Skeletal muscle satellite cell (primary cell): ENCODE measurements around the gene TTC7B.

Experiments used
- H3K27me3 ChIP-seq: 2 replicates; pipeline ENCODE4 v1.7.0; 2013; ENCODE audit warnings: low read length; ENCODE audit not compliant: control insufficient read depth, insufficient read depth
- H3K36me3 ChIP-seq: 2 replicates; pipeline ENCODE4 v1.7.0; 2013; ENCODE audit warnings: mild to moderate bottlenecking, control low read depth, low read length; ENCODE audit not compliant: insufficient read depth
- H3K4me1 ChIP-seq: 2 replicates; pipeline ENCODE4 v1.7.0; 2013; ENCODE audit warnings: low read length; ENCODE audit not compliant: control insufficient read depth, insufficient read depth
- H3K4me2 ChIP-seq: 2 replicates; pipeline ENCODE4 v1.7.0; 2013; ENCODE audit warnings: mild to moderate bottlenecking, low read length
- H3K4me3 ChIP-seq: 2 replicates; pipeline ENCODE4 v1.7.0; 2013; ENCODE audit warnings: low read length
- H3K9ac ChIP-seq: 2 replicates; pipeline ENCODE4 v1.7.0; 2013; ENCODE audit warnings: mild to moderate bottlenecking, low read depth, low read length, moderate library complexity
- H3K9me3 ChIP-seq: replicated peaks from 2 replicates; pipeline ENCODE4 v1.7.0; 2013; ENCODE audit warnings: mild to moderate bottlenecking, control low read depth, low read length

TTC7B gene

DNA sequence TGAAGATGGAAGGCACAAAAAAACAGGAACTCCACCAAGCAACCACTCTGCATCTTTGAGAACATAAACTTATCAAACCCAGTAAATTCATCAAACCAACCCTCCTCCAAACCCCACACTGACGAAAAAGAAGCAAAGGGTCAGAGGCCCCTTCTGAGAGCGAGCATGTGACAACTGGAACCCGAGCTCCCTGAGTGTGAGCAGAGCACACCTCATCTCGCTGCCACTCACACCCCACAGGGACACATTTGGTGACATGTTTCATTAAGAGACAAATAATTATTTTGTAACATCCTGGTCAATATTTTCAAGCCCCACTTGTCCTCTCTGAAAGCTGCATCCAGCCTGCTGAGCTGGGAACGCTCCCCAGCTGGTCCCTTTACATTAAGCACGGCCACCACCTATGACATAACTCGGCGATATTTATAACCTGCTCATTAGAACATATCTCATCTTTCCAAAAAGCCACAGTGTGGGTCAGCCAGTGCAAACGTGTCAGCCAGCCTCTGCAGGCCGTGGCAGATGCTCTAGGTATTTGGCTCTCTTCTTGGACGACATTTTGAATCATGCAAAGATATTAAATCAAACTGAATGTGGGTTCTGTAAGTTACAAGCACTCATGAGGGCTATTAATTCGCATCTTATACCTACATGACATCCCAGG, 120.1 kb downstream of the TTC7B start:
- Histone ChIP-seq H3K9ac (no peak overlapping the region), H3K4me1 (peaks cover 4% of the 10 kb centered on the region), H3K36me3 (no peaks in the 10 kb centered on the region), H3K4me3 (no peak overlapping the region), H3K4me2 (no peak overlapping the region), H3K27me3 (no peaks in the 10 kb centered on the region), H3K9me3 (no peaks in the 10 kb centered on the region)

DNA sequence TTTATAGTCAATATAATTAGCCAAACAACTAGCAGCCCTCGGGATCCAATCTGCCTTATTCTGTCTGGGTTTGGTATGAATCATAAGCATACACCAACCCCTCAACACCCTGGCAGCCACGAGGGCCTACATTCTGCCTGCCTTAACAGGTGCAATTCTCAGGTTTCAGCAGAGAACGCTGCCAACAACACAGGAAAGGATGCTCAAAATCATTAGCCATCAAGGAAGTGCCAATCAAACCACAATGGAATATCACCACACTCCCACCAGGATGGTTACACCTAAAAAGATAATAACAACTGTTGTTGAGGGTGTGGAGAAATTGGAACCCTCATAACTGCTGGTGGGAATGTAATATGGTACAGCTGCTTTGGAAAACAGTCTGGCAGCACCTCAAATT, 122.8 kb downstream of the TTC7B start:
- H3K9ac ChIP-seq: no peak overlapping the region
- H3K4me3 ChIP-seq: no peak overlapping the region
- H3K36me3 ChIP-seq: no peaks in the 10 kb centered on the region
- H3K9me3 ChIP-seq: no peaks in the 10 kb centered on the region
- H3K4me1 ChIP-seq: peaks cover 4% of the 10 kb centered on the region
- no peaks in the 10 kb centered on the region for H3K27me3 ChIP-seq
- H3K4me2 ChIP-seq: no peak overlapping the region

DNA sequence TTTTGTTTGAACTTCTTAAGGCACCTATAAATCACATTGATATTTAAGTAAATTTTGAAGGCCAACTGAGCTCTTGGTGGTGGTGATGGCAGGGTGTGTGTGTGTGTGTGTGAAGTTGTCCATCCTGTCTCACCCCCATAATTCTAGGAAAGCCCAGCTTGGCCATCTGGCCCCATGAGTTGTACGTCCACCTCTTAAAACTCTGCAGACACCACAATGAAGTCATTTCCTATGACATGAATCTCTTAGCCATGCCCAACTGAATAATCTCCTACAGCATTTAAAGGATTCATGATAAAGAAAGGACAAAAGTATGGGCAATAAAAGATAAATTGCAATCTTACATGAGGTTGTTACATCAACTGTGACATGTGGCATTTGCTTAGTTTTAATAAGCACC, 123.4 kb downstream of the TTC7B start:
- peaks cover 4% of the 10 kb centered on the region for H3K4me1 ChIP-seq
- no peak overlapping the region for H3K4me3 ChIP-seq
- no peaks in the 10 kb centered on the region for H3K9me3 ChIP-seq
- H3K36me3 ChIP-seq: no peaks in the 10 kb centered on the region
- H3K4me2 ChIP-seq: no peak overlapping the region
- H3K27me3 ChIP-seq: no peaks in the 10 kb centered on the region
- H3K9ac ChIP-seq: no peak overlapping the region

DNA sequence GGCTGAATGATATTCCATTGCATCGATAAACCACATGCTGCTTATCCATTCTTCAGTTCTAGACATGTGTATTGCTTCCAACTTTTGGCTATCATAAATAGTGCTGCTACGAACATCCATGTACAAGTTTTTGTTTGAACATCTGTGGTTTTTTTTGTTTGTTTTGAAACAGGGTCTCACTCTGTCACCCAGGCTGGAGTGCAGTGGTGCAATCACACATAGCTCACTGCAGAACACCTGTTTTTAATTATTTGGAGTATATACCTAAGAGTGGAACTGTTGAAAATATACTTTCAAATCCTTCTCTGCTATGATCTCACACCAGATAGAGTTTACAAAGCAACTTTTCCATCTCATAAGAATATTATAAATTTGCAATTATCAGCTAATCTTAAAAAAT, 124.2 kb downstream of the TTC7B start:
- no peaks in the 10 kb centered on the region for H3K9me3 ChIP-seq
- no peaks in the 10 kb centered on the region for H3K27me3 ChIP-seq
- H3K4me2 ChIP-seq: no peak overlapping the region
- no peak overlapping the region for H3K4me3 ChIP-seq
- no peak overlapping the region for H3K9ac ChIP-seq
- H3K4me1 ChIP-seq: peaks cover 4% of the 10 kb centered on the region
- no peaks in the 10 kb centered on the region for H3K36me3 ChIP-seq

DNA sequence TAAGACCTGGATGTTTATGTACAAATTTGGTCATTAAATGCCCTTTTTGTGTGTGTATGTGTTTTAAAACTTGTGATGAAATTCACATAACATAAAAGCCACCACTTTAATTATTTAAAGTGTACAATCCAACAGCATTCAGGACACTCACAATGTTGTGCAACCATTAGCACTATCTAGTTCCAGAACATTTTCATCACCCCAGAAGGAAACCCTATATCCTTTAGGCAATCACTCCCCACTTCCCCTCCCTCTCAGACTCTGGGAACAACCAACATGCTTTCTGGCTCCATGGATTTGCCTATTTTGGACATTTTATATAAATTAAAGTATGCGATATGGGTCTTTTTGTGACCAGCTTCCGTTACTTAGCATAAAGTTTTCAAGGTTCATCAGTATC, 124.6 kb downstream of the TTC7B start:
- Histone ChIP-seq H3K9ac (no peak overlapping the region), H3K9me3 (no peaks in the 10 kb centered on the region), H3K4me1 (peaks cover 4% of the 10 kb centered on the region)

DNA sequence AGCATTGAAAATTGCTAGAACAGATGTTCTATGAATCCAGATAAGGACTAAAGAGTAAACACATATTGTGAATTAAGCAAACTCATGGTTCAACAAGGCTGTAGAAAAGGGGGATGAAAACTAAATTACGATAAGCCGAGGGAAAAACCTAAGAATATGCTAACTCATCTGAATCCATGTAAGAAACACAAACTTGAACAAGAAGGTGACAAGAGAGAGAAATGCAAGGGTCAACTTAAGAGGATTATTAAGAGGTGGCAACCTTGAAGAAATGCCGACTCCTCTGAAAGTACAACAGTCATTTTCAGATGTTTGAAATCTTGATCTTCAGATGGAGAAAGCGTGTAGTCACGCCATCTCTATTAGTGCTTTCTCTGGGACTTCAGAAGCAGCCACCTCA, 128.6 kb downstream of the TTC7B start:
- peaks cover 4% of the 10 kb centered on the region for H3K4me1 ChIP-seq
- no peak overlapping the region for H3K4me2 ChIP-seq
- H3K9ac ChIP-seq: no peak overlapping the region
- no peak overlapping the region for H3K4me3 ChIP-seq
- no peaks in the 10 kb centered on the region for H3K9me3 ChIP-seq
- H3K27me3 ChIP-seq: no peaks in the 10 kb centered on the region
- H3K36me3 ChIP-seq: no peaks in the 10 kb centered on the region

More for the DNA sequence above, 124.6 kb downstream of the TTC7B start:
- no peaks in the 10 kb centered on the region for H3K36me3 ChIP-seq
- no peak overlapping the region for H3K4me2 ChIP-seq
- no peak overlapping the region for H3K4me3 ChIP-seq
- H3K27me3 ChIP-seq: no peaks in the 10 kb centered on the region

DNA sequence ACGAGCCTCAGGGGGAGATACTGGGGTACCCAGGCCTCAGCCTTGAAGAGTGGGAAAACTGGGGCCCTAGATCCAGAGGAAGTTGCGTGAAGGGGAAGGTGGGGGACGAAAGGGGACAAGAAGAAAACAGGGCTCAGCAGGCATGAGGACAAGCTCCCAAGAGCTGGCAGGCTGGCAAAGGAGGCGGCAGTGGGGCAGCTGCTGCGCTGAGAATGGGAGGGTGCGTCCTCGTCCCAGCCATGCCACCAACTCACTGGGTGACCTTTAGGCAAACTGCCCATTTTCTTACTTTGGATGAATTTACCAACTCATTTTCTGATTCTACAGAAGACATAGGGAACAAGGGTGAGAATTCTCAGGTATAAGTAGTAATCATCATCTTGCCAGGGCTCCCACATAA, 133.6 kb downstream of the TTC7B start:
- Histone ChIP-seq H3K4me1 (peaks cover 13% of the 10 kb centered on the region), H3K4me3 (no peak overlapping the region), H3K27me3 (no peaks in the 10 kb centered on the region), H3K36me3 (no peaks in the 10 kb centered on the region), H3K4me2 (no peak overlapping the region), H3K9me3 (no peaks in the 10 kb centered on the region), H3K9ac (no peak overlapping the region)

DNA sequence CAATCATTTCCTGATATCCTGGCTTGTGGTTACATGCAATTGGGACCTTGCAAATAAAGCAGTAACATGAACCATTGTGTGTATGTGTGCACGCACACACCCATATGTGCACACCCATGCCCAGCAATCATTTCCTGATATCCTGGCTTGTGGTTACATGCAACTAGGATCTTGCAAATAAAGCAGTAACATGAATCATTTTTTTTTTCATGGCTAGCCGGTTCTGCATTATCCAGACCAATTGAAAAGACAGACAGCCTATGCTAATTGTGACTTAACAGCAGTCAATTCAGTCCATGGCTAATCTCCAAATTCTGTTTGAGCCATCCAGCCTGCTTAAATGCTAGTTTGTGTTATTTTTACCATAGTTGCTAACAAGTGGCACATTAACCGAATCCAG, 134.3 kb downstream of the TTC7B start:
- H3K9me3 ChIP-seq: no peaks in the 10 kb centered on the region
- no peak overlapping the region for H3K4me2 ChIP-seq
- no peak overlapping the region for H3K9ac ChIP-seq
- H3K4me3 ChIP-seq: no peak overlapping the region
- H3K36me3 ChIP-seq: no peaks in the 10 kb centered on the region
- H3K4me1 ChIP-seq: peaks cover 17% of the 10 kb centered on the region
- H3K27me3 ChIP-seq: no peaks in the 10 kb centered on the region

DNA sequence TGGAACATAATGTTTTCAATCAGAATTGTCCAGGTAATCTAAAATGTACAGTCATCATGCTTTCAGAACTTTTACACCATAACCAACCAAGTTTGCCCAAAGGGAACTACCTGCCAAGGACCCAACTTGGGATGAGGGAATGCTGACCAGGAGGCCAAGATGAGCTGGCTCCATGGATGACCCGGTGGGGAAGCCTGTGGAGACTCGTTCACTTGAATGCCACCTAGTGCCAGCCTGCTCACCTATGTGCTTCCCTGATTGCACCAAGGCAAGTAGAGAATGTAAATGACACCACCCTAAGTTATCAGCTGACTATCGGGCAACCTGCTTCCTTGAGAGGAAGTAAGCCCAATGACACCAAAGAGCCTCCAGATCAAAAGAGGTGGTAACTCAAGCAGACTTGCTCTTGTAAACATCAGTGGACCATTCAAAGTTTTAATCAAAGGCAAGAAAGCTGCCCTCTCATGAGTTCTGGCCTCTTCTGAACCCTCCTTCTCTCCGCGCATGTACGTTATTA, 137.3 kb downstream of the TTC7B start:
- H3K9ac ChIP-seq: no peak overlapping the region
- no peak overlapping the region for H3K4me2 ChIP-seq
- peaks cover 26% of the 10 kb centered on the region for H3K4me1 ChIP-seq
- peaks cover 4% of the 10 kb centered on the region for H3K36me3 ChIP-seq
- H3K4me3 ChIP-seq: no peak overlapping the region
- no peaks in the 10 kb centered on the region for H3K9me3 ChIP-seq
- H3K27me3 ChIP-seq: no peaks in the 10 kb centered on the region

DNA sequence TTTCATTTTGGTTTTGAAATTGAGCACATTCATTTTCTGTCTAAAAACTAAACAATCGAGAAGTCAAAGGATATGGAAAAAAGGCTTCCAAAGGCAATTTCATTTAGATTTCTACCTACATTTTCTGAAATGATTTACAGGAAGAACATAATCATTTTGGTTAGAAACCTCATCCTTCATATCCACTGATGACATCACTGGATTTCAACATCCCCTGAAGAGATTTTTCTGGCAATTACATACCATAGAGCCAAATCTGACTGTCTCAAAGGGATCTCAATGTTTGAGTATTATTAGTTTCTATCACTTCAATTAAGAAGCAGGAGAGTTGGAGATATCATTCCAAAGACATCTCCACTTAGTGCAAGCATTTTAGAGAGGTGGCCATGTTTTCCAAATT, 137.8 kb downstream of the TTC7B start:
- H3K36me3 ChIP-seq: peaks cover 4% of the 10 kb centered on the region
- no peak overlapping the region for H3K4me3 ChIP-seq
- no peak overlapping the region for H3K4me2 ChIP-seq
- peaks cover 26% of the 10 kb centered on the region for H3K4me1 ChIP-seq
- no peaks in the 10 kb centered on the region for H3K9me3 ChIP-seq
- H3K9ac ChIP-seq: no peak overlapping the region
- no peaks in the 10 kb centered on the region for H3K27me3 ChIP-seq

DNA sequence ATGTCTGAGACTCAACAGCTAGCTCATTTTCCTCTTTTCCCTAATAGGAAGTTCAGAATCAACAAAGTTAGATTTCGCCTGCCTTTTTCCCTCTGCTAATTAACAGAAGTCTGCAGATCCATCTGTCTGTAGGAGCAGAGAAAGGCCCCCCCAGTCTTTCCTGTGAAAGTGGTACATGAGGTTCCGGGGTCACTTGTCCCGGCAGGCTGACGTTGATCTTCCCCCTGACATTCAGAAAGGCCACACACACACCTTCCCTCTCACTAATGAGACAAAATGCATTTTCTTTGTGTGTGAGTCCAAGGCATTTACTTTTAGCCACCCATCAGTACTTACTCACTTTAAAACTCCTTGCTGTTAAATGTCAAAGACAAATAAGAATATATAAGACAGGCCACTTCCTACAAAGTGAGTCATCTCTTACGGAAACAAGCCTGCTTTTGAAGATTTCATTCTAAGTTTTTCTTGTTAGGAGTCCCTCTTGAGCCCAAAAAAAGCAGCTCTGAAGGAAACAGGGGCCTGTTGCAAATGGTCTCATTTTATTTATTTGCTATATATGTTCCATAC, 138.7 kb downstream of the TTC7B start:
- H3K4me3 ChIP-seq: no peak overlapping the region
- H3K4me1 ChIP-seq: peaks cover 26% of the 10 kb centered on the region
- no peaks in the 10 kb centered on the region for H3K27me3 ChIP-seq
- peaks cover 4% of the 10 kb centered on the region for H3K36me3 ChIP-seq
- no peak overlapping the region for H3K9ac ChIP-seq
- H3K9me3 ChIP-seq: no peaks in the 10 kb centered on the region
- no peak overlapping the region for H3K4me2 ChIP-seq

DNA sequence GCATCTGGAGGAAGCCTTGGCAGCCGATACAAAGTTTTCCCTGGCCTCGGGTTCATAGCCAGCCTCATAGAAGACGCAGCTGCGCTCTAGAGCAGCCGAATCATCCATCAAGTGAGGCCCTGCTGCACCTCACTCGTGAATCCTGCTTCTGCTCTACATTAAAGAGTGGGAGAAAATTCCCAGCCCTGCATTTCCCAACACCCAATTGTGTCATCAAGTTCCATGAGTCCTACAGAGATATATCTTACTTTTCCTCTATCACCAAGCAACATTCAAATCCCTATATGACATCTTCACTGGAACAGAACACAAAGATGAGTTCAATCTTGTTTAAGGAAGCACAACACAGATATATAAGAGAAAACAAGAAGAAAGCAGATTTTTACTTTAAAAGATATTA, 139.3 kb downstream of the TTC7B start:
- no peaks in the 10 kb centered on the region for H3K27me3 ChIP-seq
- peaks cover 4% of the 10 kb centered on the region for H3K36me3 ChIP-seq
- no peak overlapping the region for H3K4me2 ChIP-seq
- H3K9me3 ChIP-seq: no peaks in the 10 kb centered on the region
- H3K4me1 ChIP-seq: peaks cover 26% of the 10 kb centered on the region
- no peak overlapping the region for H3K4me3 ChIP-seq
- no peak overlapping the region for H3K9ac ChIP-seq
